Sigmoid colon (tissue), 7 donors: ENCODE measurements around the gene APAF1. TPM values are rescaled to one million over a fixed set of nuclear protein-coding genes. Genes with fewer than 3 reads are reported as not detected.
A peak's percentile ranks its signal among the peaks of the same experiment; 100 is the strongest.

Source experiments
- DNase-seq: peaks from one replicate; pipeline ENCODE4 v3.0.0-alpha.2; 2019
- H3K27ac ChIP-seq, 4 donors: fragments of 200-600 bp; sonication (generic); one replicate each; pipeline ENCODE4 v1.5.1; 2016 to 2019; ENCODE audit warnings: mild to moderate bottlenecking in 1 of 4
- H3K27me3 ChIP-seq, 3 donors: fragments of 200-600 bp; sonication (generic); one replicate each; pipeline ENCODE4 v1.5.1; 2019; ENCODE audit warnings: mild to moderate bottlenecking in 1 of 3
- H3K36me3 ChIP-seq, 4 donors: fragments of 200-600 bp; sonication (generic); one replicate each; pipeline ENCODE4 v1.5.1; 2016 to 2019
- H3K4me1 ChIP-seq, 4 donors: fragments of 200-600 bp; sonication (generic); one replicate each; pipeline ENCODE4 v1.5.1; 2017 to 2019
- H3K4me3 ChIP-seq, 4 donors: fragments of 200-600 bp; sonication (generic); one replicate each; pipeline ENCODE4 v1.5.1; 2017 to 2019; ENCODE audit warnings: mild to moderate bottlenecking in 2 of 4, moderate library complexity in 1 of 4
- H3K9me3 ChIP-seq, 4 donors: fragments of 200-600 bp in 3 of 4; sonication (generic) in 3 of 4; one replicate each; pipeline versions ENCODE4 v1.5.1 to v1.6.1; 2013 to 2019
- CTCF ChIP-seq, 4 experiments: fragments of 450-650 bp in 3 of 4; fragments of 200-600 bp in 1 of 4; IDR thresholded peaks; one replicate each; pipeline ENCODE4 v1.5.1; 2016 to 2019; ENCODE audit warnings: antibody characterized with exemption in 4 of 4, mild to moderate bottlenecking in 3 of 4, moderate library complexity in 2 of 4
- EP300 ChIP-seq, 4 donors: sonication (generic); formaldehyde crosslinking; IDR thresholded peaks; one replicate each; pipeline ENCODE4 v1.6.1; 2017; ENCODE audit warnings: antibody characterized with exemption in 4 of 4
- POLR2A ChIP-seq, 2 donors: fragments of 450-650 bp; IDR thresholded peaks; one replicate each; pipeline ENCODE4 v1.6.1; 2016; ENCODE audit warnings: antibody characterized with exemption in 2 of 2, mild to moderate bottlenecking in 2 of 2, moderate library complexity in 2 of 2
- POLR2AphosphoS5 ChIP-seq, 4 donors: sonication (generic); formaldehyde crosslinking; IDR thresholded peaks; one replicate each; pipeline ENCODE4 v1.6.1; 2017; ENCODE audit warnings: antibody characterized with exemption in 4 of 4
- WGBS, 2 donors: extraction: QIAGEN DNeasy Blood & Tissue Kit; methylation state at CpG; one replicate each; pipeline ENCODE4 v1.1.7; 2013; 5-methylcytosine and 5-hydroxymethylcytosine counted together
- intact Hi-C: fragments of 100-400 bp; cut with DNase I; formaldehyde crosslinking; loops from one replicate; pipeline ENCODE4 v1.15.1; 2023
- polyA plus RNA-seq, 3 donors: library from polyadenylated mRNA; stranded (reverse); fragments of 200-250 nt; gene quantifications; one replicate each; pipeline ENCODE4 v1.2.3, GENCODE V29; 2013
- total RNA-seq, 4 donors: library from RNA; depleted of rRNA; stranded (reverse); fragments of >200 nt; gene quantifications; one replicate each; pipeline ENCODE4 v1.1.0, GENCODE V29; 2016
- donor health status: healthy with polysubstance abuse.
- donor health status: Bipolar disorder and iron deficiency.
- donor health status: healthy.

Gene APAF1
- total and polyA plus RNA-seq, 7 donors: 6.2 to 20.1 (median 14.6) TPM

DNA sequence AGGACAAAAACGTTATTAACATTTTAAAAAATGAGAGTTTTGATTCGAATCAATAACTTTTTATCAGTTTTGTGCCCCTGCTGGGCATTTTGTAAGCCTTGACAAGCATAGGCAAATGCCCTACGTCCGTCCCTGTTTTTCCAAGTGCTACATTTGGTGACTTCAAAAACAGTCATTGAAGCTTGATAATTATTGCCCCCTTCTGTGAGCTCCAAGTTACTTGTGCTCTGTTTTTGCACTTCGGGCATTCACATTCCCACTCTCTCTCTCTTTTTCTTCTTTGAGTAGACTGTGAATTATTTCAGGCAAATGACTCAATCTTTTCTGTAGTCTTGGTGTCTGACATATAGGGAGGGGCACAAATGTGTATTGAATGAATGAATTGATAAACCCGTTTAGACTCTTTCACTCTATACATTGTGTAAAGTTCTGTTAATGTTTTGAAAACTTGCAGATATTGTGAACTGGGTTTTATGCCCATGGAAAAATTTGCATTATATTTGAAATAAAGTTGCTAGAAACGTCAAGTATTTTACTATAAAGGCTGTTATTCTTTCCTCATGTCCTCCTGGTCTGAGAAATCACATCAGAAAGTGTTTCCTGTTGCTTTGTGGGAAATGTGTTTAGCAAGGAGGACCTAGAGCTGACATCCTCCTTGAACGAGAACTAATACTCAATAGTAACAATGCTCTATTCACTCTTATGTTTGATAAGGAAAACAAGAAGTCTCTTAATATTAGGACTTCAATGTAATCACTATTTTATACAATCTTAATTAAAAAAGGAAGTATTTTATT, 1.4 kb downstream of the APAF1 start:
- no peak for DNase-seq
- 5 to 6% methylated on average over 8 of the region's 8 CpGs for WGBS, 2 donors
- Histone ChIP-seq H3K36me3 (peaks cover 0 to 32% (median 4%) of the 10 kb centered on the region in 4 donors), H3K9me3 (no peaks in the 10 kb centered on the region), H3K4me3 (peak overlapping the region; percentile 85 to 97 (median 92)), H3K4me1 (peaks cover 0 to 33% (median 18%) of the 10 kb centered on the region in 4 donors), H3K27me3 (no peaks in the 10 kb centered on the region), H3K27ac (peak overlapping the region in 2 of 4 donors; percentile 88 to 93)
- TF ChIP-seq POLR2A (IDR thresholded peaks at IDR 0.05) (no peak), EP300 (IDR thresholded peaks at IDR 0.05) (no peak), POLR2AphosphoS5 (IDR thresholded peaks at IDR 0.05) (no peak), CTCF (IDR thresholded peaks at IDR 0.05) (no peak)
- intact Hi-C loops: loop anchor here (5.0 kb wide), 1 partner anchor 144 kb away; no protein-coding TSS in a partner anchor

DNA sequence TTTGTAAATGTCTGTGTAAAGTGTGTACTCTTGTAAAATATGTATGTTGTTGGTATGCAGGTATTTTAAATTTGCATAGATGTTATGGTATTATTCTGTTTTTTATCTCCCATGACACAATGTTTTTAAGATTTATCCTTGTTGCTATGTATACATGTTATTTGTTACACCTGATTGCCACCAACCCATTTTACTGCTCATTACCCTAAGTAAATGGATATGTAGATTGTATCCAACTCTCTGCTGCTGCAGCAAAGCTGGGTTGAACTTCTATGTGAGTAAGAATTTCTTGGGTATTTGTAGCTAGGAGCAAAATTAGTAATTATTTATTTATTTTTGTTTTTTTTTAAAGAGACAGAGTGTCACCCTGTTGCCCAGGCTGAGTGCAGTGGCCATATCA, 6.2 kb downstream of the APAF1 start:
- TF ChIP-seq CTCF (IDR thresholded peaks at IDR 0.05): no peak
- H3K27me3 ChIP-seq: no peaks in the 10 kb centered on the region
- H3K4me1 ChIP-seq: peaks cover 0 to 11% (median 8%) of the 10 kb centered on the region in 4 donors
- intact Hi-C loops: loop anchor here (5.0 kb wide), 1 partner anchor 84 kb away; no protein-coding TSS in a partner anchor
- peaks cover 0 to 40% (median 4%) of the 10 kb centered on the region in 4 donors for H3K36me3 ChIP-seq
- no peaks in the 10 kb centered on the region for H3K9me3 ChIP-seq
- no peak overlapping the region for H3K4me3 ChIP-seq
- DNase-seq: no peak
- no peak overlapping the region for H3K27ac ChIP-seq

GRCh38 chr12:98653866-98654493, 8.9 kb downstream of the APAF1 start:
- Histone ChIP-seq H3K27me3 (no peaks in the 10 kb centered on the region), H3K4me1 (no peaks in the 10 kb centered on the region), H3K9me3 (no peaks in the 10 kb centered on the region), H3K4me3 (no peak overlapping the region), H3K27ac (no peak overlapping the region), H3K36me3 (peaks cover 0 to 60% (median 2%) of the 10 kb centered on the region in 4 donors)
- DNase-seq: no peak
- no peak for TF ChIP-seq EP300 (IDR thresholded peaks at IDR 0.05)
- no peak for TF ChIP-seq POLR2A (IDR thresholded peaks at IDR 0.05)
- TF ChIP-seq CTCF (IDR thresholded peaks at IDR 0.05): peak in 2 of 4 experiments; percentile 36 to 52
- no peak for TF ChIP-seq POLR2AphosphoS5 (IDR thresholded peaks at IDR 0.05)
- intact Hi-C loops: loop anchor here (5.0 kb wide), 1 partner anchor 87 kb away; no protein-coding TSS in a partner anchor
- 89 to 97% methylated on average over 1 of the region's 1 CpG for WGBS, 2 donors

DNA sequence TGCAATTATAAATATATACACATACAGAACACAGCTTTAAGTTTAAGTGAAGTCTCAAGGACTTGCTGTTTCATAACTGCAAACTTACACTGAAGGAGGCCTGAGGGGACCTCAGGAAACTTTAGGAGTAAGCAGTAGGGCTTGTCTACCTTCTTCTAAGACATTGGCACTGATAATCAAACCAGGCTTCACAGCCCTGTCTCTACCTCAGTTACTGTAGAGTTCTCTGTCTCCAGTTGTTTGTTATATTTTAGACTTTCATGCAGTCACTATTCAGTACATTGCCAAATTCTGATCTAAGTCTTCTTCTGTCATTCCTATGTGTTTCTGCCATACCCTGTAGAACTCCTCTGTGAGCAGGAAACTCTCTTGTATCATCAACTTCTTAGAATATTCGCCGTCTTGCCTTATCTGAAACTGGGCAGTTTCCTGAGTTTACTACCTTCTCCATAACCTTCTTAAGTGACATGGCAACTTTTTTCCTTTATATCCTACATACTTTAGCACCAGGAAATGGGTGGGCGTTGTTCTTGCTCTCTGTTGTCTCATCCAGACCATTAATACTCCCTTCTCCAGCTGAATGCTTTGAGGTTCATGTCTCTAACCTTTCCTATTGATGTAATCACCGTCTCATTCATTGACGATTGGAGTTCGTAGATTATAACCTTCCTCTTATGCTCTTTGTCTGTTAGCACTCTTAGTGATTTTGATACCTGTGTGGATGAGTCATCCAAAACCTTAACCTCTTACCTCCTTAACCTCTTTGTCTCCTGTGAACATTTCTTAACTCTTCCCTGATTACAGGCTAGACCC, 11.4 kb downstream of the APAF1 start:
- TF ChIP-seq POLR2A (IDR thresholded peaks at IDR 0.05) (no peak), EP300 (IDR thresholded peaks at IDR 0.05) (no peak), CTCF (IDR thresholded peaks at IDR 0.05) (no peak), POLR2AphosphoS5 (IDR thresholded peaks at IDR 0.05) (no peak)
- intact Hi-C loops: no loop called here
- Histone ChIP-seq H3K4me3 (no peak overlapping the region), H3K4me1 (no peaks in the 10 kb centered on the region), H3K9me3 (no peaks in the 10 kb centered on the region), H3K27ac (no peak overlapping the region), H3K36me3 (peaks cover 0 to 53% (median 2%) of the 10 kb centered on the region in 4 donors), H3K27me3 (no peaks in the 10 kb centered on the region)
- no peak for DNase-seq
- 49 to 63% methylated on average over 6 of the region's 6 CpGs for WGBS, 2 donors
